GM23248 (cell line): ENCODE data around the gene MUC13.

Experiments used
- EZH2 ChIP-seq: fragments of 200-600 bp; sonication (generic); IDR thresholded peaks from 2 replicates; pipeline ENCODE4 v1.6.1; 2018; ENCODE audit warnings: antibody characterized with exemption, mild to moderate bottlenecking; ENCODE audit not compliant: insufficient read depth, poor library complexity, severe bottlenecking
- EZH2phosphoT487 ChIP-seq: fragments of 200-600 bp; sonication (generic); IDR thresholded peaks from 2 replicates; pipeline ENCODE4 v1.6.1; 2018; ENCODE audit warnings: antibody characterized with exemption, moderate library complexity, mild to moderate bottlenecking, low read depth; ENCODE audit not compliant: insufficient read depth

DNA sequence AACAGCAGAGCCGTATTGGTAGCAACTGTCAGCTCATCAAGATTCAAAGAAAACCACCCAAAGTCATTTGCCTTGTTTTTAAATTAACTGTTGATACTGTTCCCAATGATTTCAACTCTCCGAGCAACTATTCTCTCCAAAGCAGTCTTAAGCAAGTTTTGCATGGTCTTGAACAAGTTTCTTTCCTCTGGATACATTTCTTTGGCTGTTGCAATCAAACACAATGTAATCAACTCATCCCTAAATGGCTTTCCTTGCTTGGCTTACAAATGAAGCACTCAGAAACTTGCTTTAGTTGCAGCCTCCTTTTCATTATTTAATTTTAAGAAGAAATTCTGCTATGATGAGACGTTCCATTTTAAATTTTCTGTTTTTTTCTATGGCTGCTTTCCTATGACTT lies 15.5 kb upstream of the MUC13 start:
- TF ChIP-seq EZH2 (no peak), EZH2phosphoT487 (no peak)
